ENCODE data around the gene SEC16B.

GRCh38 chr1:177944016-177944949, 25.6 kb downstream of the SEC16B start:
- TF ChIP-seq CTCF (IDR thresholded peaks at IDR 0.05) = no peak
- no peak for TF ChIP-seq EP300 (IDR thresholded peaks at IDR 0.05)
- no peak for TF ChIP-seq POLR2AphosphoS5 (IDR thresholded peaks at IDR 0.05)
- TF ChIP-seq POLR2A (IDR thresholded peaks at IDR 0.05) = no peak
